GM21825 (cell line): ENCODE results near the gene FAM193A.
A peak's percentile ranks its signal among the peaks of the same experiment; 100 is the strongest.

Source experiments
- ATAC-seq: cut with Tn5 transposase; IDR thresholded peaks from one replicate; pipeline ENCODE4 v1.9.1; 2021; ENCODE audit warnings: mild to moderate bottlenecking, moderate library complexity; ENCODE audit not compliant: unreplicated experiment

Gene FAM193A

GRCh38 chr4:2688281-2688680 lies 151.8 kb downstream of the FAM193A start:
- ATAC-seq = no peak

- ATAC-seq = no peak
These were observed 152.2 kb downstream of the FAM193A start for GRCh38 chr4:2688697-2689096.

- no peak for ATAC-seq
These were observed 152.7 kb downstream of the FAM193A start for GRCh38 chr4:2689114-2689513.

GRCh38 chr4:2689825-2690700 lies 153.6 kb downstream of the FAM193A start:
- peak; percentile 68 for ATAC-seq

- ATAC-seq = no peak
These were observed 154.9 kb downstream of the FAM193A start for GRCh38 chr4:2691313-2691712.

- ATAC-seq = no peak
These were observed 155.5 kb downstream of the FAM193A start for GRCh38 chr4:2691952-2692435.

GRCh38 chr4:2694691-2695090 lies 158.2 kb downstream of the FAM193A start:
- no peak for ATAC-seq

GRCh38 chr4:2695346-2696060 lies 159.1 kb downstream of the FAM193A start:
- ATAC-seq = no peak

GRCh38 chr4:2696423-2696822 lies 160.0 kb downstream of the FAM193A start:
- ATAC-seq = peak; percentile 94

GRCh38 chr4:2697995-2698414 lies 161.6 kb downstream of the FAM193A start:
- ATAC-seq = no peak

- no peak for ATAC-seq
These were observed 162.1 kb downstream of the FAM193A start for GRCh38 chr4:2698504-2698903.

GRCh38 chr4:2698951-2699505 lies 162.6 kb downstream of the FAM193A start:
- no peak for ATAC-seq

GRCh38 chr4:2699534-2699933 lies 163.1 kb downstream of the FAM193A start:
- no peak for ATAC-seq

- no peak for ATAC-seq
These were observed 163.6 kb downstream of the FAM193A start for GRCh38 chr4:2700031-2700430.

GRCh38 chr4:2702361-2702760 lies 165.9 kb downstream of the FAM193A start:
- ATAC-seq = no peak

GRCh38 chr4:2702770-2703169 lies 166.3 kb downstream of the FAM193A start:
- ATAC-seq = no peak

- no peak for ATAC-seq
These were observed 175.9 kb downstream of the FAM193A start for GRCh38 chr4:2712261-2712842.

GRCh38 chr4:2713337-2713736 lies 176.9 kb downstream of the FAM193A start:
- ATAC-seq = no peak

GRCh38 chr4:2714061-2714770 lies 177.8 kb downstream of the FAM193A start:
- no peak for ATAC-seq

GRCh38 chr4:2714918-2715317 lies 178.5 kb downstream of the FAM193A start:
- ATAC-seq = no peak

GRCh38 chr4:2715426-2715825 lies 179.0 kb downstream of the FAM193A start:
- ATAC-seq = no peak
